ENCODE measurements around the gene CENPA.

DNA sequence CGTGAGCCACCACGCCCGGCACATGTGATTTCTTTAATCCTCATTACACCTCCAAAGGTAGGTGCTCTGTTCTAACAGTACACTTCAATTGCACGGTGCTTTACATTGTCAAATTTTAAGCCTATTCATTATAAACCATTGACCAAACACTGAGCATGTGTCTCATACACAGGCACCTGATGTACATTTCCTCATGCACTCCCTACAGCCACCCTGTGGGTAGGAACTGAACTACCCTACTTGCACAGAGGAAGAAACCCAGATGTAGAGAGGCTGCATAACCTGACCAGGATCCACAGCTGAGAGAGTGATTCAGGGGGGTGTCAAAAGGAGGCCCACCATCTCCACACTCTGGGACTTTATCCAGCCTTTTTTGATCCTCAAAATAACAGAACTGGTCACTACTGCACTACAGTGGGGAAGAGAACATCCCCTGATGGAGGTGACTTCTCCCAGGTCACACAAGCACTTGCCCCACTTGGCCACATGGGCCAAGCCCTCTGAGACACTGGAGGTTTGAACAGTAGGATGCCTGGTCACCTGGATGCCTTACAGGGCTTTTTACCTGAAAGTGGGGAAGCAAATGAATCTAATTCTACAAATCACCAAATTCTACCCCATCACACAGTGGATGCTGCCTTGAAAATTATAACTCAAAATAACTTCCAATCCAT is 55.2 kb downstream of the CENPA start:
- no peak for TF ChIP-seq CTCF (IDR thresholded peaks at IDR 0.05)
- no peak for TF ChIP-seq POLR2AphosphoS5 (IDR thresholded peaks at IDR 0.05)
- no peak for TF ChIP-seq POLR2A (IDR thresholded peaks at IDR 0.05)
